RPMI8226 (cell line): ENCODE data around the gene WDR1.

Experiments
- DNase-seq: peaks from one replicate; pipeline ENCODE4 v3.0.0-alpha.2; 2015

WDR1 gene, protein sequence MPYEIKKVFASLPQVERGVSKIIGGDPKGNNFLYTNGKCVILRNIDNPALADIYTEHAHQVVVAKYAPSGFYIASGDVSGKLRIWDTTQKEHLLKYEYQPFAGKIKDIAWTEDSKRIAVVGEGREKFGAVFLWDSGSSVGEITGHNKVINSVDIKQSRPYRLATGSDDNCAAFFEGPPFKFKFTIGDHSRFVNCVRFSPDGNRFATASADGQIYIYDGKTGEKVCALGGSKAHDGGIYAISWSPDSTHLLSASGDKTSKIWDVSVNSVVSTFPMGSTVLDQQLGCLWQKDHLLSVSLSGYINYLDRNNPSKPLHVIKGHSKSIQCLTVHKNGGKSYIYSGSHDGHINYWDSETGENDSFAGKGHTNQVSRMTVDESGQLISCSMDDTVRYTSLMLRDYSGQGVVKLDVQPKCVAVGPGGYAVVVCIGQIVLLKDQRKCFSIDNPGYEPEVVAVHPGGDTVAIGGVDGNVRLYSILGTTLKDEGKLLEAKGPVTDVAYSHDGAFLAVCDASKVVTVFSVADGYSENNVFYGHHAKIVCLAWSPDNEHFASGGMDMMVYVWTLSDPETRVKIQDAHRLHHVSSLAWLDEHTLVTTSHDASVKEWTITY

DNA sequence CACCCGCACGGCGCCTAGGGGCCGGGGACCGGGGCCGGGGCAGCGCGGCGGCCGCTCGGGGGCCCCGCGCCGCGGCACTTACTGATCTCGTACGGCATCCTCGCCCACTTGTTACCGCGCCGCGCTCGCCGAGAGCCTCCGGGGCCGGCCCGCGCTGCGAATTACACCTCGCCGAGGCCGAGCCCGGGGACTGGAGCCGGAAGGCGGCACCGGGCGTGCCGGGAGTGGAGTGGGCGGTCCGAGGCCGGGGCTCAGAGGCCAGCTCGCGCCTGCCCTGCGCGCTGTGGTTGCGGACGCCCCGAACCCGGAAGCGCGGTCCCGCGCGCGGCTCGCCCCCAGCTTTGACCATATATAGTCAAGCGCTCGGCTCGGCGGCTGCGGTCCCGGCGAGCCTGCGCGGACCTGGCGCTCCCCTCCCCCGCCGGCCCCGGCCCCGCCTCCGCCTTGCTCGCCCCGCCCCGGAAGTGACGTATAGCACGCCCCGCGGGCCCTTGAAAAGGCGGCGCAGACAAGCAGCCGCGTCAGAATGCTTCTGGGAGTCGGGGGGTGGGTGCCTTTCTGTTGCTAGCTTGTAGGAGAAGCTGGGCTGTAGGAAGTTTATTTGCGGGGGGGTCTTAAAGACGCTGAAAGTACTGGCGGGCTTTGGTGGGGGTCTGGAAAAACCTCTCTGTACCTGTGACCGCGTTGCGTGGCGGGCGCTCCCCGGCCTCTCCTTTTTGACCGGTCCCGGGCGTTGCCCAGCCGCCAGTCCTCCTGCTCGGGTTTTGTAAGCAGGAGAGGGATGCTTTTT, at the start of gene WDR1:
Gene WDR1, minus strand, starts transcription at position 231 of the 790 bp plus-strand sequence. Its CDS starts 133 bp downstream, at position 98.
- DNase-seq: peak; percentile 92

DNA sequence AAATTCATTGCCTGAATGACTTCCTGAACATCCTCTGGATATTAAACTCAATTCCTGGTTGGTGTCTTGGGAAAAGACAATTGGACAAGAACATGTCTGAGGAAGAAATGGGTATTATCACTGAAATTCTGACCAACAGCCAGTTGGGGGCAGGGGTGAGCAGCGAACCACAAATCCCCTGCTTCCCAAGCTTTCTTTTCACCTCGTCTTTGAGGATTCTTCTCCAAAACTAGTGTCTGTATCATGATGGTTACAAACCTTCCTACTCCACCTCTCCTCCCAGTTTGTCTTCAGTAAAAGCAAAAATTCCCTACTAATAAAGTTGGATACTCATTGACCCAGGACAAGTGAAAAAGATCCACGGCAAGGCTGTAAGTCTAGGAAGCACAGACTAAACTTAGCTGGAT, 48.3 kb upstream of the WDR1 start:
- no peak for DNase-seq

DNA sequence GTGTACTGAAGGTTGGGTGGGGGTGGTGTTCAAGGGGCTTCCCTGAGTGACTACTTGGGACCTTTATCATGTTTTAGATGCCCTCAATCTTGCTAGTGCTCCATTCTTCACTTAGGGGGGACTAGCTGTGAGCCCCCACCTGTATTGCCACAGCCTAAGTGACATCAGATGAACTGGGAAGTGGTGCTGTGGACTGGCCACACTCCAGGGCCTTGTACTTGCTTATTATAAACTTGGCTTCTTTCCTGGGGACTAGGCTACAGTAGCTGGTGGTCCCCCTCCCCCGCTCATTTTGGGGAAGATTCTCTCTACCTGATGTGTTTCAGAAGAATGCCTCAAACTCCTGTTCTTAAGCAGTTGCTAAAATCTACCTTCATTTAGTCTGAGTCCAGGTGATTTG, 46.7 kb upstream of the WDR1 start:
- no peak for DNase-seq

DNA sequence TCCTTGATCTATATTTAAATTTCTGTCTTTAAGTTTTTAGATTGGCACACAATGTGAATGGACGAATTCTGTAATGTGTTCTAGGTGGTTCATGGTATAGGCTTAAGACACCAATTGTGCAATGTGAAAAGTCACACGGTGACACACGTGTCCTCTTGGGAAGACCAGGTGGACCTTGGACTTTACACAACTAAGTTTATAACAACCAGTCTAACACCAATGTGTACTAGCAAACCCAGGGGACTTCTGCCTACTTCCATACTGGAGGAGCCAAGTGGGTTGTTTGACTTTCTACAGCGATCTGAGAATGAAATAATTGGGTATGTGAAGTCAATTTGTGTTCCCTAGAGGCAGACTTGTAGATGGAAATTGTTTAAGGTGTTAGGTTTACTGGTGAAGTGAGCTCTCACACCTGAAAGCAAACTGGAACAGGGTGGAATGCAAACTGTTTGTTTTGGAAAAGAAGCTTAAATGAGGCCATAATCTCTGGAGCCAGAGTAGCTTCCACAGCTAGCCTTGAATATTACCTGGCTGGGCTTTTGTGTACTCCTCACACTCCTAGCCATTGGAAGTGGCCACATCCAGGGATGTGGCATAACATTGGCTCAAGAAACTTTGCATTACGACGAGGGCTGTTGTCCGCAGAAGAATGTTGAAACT, 45.9 kb upstream of the WDR1 start:
- DNase-seq: no peak

DNA sequence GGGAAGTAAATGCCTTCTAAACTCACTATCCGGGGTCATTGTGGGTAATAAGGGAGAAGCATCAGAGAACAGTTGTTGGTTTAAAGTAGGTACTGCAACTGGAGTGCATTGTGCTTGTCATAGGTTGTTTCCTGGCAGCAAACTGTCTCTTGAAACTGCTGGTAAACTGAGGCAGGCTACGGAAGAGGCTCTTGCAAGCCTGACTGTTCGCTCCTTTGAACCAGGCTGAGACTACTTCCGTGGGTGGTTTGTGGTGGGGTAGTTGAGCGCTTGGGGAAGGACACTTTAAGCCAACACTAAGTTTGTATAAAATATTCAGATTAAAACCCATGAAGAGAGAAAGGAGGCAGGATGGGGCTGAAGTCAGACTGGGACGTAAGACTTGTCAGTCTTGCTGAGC, 45.2 kb upstream of the WDR1 start:
- no peak for DNase-seq

DNA sequence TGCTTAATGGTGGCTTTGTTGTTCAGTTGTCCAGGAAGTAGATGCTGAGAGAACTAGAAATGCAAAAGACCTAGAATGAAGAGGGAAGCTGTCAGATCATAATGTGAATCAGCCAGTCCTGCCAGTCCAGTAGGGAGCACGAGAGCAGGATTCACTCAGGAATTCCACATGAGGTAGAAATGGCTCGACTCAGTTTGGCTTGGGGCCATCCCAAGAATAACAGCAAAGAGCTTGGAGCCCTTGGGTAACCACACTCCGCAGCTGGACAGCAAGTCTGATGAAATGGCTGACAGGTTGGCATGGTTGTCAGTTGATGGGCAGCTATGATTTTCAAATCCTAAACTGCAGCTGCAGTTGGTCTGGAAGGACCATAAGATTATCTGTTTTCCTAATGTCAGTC, 44.5 kb upstream of the WDR1 start:
- DNase-seq: no peak

DNA sequence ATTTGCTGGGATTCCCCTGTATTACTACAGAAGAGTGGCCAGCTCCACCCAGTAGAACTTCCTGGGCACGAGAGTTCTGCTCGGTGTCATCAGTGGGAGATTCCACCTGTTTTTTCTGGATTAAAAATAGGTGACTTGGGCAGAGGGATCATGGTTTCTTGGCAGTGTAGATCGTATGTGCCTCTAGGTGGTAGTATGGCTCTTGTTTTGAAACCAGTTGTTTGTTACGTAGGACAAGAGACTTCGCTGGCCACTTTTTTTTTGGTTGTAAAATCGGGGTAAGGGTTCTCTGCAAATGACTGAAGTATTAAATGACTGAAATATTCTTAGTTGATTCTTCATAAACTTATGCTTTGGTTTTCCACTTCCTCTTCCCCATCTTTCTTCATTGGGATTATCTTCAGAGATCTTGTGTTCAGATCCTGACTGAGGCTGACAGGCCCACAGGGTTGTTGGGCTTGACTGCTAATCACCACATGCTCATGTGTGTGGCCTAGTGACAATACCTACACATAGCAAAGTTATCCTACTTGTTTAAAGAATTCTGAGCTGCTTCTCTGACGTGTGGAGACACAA, 43.8 kb upstream of the WDR1 start:
- DNase-seq: no peak

DNA sequence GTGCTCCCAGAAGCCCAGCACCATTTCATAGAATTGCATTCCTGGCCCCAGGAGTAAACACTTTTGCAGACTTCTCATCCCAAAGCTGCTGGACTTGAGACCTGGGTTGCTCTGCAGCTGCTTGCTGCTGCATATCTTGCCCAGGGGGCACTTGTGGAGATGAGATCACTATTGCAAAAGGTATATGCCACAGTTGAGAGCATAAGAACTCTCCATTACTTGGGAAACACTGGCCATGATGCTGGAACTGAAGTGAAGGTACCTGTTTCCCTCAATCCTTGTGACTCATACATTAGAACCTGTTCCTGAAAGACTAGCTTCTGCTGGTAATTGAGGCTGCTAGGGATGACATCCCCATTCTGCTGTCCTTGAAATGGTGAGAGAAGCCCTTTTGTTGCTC, 43.1 kb upstream of the WDR1 start:
- DNase-seq: no peak

DNA sequence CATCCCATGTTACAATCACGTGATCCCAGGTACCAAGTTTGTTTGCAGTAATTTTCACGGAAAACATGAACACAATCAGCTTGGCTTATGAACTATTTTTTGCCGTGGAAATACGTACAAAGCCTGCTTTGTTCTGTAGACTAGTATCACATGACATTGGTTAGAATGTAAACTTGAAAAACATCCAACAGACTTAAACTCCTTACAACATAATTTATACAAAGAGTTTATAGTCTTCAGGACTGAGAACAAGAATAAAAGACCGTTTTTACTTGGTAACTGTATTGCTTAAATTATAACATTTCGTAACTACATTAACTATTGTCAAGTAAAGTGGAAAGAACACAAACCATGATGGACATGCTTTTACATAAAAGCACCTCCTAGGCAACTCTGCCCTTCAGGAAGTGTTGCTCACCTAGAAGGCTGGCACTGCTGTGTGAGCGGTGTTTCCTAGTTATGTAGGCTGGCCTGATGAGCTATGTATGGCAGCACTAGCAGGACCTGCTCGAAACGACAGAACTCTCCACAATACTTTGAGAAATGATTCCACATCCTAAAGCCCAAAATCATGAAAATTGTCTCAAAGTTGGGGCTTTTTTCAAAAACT, 41.8 kb upstream of the WDR1 start:
- DNase-seq: no peak

DNA sequence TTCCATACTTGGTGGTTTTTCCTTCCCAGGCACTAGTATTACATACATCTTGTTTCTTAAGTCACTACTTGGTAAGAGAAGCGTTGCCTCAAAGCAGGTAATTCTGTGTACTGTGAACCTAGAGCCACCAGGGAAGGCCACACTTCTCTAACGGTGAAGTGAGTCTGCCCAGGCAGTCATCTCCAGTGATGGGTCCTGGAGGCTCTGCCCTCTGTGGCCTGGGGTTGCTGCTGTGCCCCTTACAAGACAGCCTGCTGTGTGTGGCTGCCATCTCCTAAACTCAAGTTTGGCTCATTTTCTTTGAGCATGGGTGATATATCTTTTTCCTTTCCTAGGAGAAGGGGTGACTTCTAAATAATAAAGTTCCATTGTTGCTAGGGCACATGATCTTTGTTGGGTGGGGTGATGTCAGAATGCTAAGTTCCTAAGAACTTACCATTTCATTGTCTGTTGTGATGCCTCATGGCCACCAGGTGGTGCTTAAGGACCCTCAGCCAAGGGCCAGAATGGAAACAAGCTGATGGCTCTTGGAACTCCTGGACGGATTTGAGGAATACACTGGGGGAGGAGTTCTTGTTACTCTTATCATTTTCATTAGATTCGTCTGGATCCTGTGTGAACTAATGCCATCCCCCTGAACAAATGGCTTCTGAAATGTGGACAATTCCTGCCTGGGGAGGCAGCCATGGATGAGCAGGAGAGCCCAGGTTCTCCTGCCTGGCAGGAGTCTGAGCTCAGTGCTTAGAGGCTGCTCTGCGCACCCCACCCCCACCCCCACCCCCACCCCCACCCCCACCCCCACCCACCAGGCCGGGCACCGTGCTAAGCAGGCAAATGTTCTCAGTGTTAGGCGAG, 41.1 kb upstream of the WDR1 start:
- peak; percentile 42 for DNase-seq

DNA sequence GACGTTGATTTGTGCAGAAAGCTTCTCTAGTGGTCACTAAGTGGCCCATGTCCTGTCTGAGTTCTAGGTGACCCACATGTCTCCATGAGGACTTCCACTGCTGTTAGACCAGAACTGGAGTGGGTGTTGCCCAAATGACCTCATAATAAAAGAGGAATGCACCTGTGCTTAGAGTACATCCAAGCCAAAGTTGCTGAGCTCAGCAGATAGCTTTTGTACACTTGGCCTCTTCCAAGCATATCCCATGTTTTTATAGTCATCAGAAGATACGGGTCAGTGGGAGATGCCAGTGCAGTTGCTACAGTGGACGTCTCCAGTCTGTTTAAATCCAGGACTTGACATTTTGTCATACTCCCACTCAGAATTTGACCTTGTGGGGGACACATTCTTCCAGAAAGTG, 37.6 kb upstream of the WDR1 start:
- no peak for DNase-seq

DNA sequence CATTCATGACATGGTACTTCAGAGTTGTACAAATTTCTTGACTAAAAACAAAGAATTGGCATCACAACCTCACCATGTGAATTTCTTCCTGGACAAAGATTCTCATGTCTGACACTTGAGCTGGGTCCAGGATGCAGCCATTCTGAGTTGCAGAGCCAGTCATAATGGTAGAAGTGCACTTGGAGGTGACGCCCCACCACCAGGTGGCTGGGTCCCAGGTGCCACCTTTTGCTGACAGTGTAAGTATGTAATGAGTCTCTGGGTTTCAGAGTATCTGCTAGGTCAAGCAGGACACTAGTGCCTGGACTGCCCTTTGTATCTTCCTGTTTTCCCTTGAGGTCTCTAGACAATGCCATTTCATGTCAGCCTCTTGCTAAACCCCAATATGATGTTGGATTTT, 36.6 kb upstream of the WDR1 start:
- peak; percentile 75 for DNase-seq

DNA sequence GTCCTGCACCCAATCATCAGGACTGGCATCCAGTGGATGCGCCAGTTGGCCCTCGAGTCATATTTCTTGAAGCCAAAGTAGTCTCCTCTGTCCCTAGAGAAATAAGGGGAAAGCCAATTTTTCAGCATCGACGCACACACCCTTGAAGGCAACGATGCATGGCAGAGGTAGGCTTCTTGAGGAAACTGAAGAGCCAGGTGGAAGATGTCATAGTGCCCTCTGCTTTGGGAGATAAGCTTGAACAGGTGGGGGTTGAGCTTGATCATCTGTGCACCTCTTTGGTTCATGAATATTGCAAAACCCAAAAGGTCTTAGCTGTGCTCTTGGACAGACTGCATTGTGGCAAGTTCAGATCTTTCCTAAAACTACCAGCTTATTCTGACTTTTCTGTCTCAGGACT, 34.6 kb upstream of the WDR1 start:
- no peak for DNase-seq

DNA sequence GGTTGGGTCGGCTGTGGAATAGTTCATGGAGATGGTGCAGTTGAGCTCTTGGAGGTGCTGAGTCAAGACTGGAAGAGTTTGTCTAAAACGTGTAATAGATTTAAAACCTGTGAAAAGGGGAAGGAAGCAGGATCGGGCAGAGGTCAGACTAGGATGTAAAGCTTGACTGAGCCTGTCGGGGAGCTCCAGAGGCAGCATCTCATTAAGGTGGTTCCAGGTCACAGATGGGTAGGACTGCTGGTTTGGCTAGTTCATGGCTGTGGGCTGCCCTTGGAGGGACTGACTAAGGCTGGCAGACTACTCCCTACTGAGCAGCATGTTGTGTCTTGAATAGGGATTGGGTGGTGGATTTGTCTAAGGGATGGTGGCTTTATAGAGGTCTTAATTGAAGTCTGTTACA, 28.4 kb upstream of the WDR1 start:
- DNase-seq: no peak

DNA sequence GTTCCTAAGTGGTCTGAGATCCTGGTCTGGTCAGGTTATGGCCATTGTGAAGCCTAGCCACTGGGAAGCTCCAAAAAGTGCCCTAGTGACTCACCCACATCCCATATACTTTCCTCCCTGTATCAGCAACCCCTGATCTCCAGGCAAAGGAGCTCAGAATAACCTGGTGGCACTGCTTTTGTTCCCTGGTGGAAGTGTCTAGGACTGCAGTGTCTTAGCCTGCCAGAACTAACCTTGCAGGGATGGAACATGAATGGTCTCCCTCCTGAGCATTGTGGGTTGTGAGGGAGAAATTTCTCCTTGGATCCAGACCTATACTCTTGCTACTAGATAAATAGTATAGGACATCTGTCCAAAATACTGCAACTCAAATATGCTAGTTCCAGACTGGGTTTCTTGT, 27.9 kb upstream of the WDR1 start:
- DNase-seq: no peak

DNA sequence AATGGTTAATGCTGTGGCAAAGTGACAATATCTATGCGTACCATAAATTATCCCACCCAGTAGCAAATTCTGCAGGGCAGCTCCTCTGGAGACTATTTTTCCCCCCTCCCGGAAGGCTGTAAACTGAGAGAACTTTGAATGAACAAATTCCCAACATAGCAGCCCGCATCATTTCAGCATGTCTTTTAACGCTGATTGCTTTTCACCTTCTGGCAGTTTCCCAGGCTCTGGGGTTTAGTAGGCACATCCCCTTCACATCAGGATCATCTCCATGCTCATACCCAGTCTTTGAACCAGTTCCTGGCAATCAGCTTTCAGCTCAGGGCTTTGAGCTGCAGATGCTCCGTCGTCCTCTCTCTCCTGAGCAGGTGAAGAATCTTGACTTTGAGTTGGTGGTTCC, 26.6 kb upstream of the WDR1 start:
- no peak for DNase-seq

DNA sequence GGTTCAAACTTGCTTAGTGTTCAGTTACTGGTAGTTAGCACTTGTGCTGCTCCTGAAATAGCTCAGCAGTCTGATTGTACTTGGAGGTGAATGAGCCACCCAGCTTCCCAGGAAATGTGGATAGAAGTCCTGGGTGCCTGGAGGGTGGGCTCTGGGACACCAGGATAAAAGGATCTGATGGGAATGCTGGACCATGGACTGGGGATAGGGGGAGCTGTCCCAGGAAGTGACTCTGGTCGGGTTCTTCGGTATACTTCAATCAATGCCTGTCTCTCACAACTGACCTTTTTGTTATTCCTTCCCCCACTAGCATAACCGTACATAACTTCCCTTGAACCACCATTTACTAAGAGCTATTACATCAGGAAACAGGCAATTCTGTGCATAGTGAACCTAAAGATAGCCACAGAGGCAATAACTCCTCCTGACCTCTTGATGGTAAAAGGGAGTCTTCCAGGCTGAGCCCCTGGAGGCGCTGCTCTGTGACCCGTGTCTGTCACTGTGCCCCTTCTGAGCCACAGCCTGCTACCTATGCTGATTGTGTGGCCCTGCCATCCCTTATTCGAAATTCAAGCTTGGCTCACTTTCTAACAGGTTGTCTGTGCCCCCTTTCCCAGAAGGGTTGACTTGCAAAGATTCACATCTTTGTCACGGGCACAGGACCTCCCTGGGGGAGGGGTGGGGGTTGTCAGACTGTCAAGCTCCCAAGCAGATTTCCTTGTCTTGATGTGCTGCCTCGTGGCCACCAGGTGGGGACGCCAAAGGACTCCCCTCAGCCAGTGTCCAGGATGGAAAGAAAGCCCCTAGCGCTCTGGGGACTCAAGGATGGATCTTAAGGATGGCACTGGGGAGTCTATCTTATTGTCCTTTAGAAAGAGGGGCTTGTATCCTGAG, 24.5 kb upstream of the WDR1 start:
- DNase-seq: no peak

DNA sequence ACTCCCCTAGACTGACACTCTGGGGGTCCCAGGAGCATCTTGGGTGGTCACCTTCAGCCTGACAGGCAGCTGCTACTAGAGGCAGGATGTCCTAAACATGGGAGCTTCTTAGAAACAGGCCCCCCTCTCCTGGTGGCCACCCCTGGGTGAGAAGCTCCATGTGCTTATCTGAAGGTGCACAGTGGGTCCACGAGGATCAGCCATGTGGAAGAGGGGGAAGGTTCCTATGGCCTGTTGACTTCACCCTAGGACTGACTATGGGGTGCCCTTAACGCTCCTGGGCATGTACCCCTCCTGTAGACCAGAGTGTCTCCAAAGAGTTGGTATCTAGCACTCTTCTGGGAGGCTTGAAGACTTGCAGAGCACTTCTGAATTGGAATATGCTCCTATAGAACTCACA, 22.9 kb upstream of the WDR1 start:
- no peak for DNase-seq

DNA sequence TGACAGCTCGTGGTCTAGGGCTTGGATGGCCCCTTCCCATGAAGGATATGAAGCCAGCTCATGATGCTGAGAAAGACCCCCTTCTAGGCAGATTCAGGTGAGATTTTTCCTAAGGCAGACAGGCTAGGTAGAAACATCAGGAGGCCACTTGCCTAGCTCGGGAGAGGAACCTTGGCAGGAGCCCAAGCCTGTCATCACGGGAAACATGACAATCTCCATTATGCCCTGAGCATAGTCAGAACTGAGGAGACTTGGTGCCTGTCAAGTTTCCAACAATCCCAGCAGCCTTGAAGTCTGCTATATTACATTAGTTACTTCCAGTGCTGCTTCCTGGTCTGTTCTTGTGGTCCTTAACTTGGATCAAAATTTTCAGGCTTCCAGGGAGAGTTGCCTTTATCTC, 18.7 kb upstream of the WDR1 start:
- no peak for DNase-seq

DNA sequence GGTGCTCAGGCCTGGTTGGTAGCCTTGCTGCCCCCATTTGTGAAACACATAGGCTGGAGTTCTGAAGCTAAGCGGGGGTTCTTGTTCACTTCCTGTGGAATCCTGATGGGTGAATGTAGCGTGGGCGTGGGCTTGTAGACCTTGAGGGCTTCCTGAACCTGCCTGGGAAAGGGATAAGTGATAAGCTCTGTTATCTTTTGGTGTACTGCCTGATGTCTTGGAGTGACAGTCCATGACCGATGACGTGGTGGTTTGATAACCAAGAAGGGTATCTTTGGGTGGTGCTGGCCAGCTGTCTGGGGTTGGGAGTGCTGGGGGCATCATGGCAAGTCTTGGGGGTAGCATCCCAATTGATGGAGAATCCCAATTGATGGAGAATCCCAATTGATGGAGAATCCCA, 17.5 kb upstream of the WDR1 start:
- no peak for DNase-seq

DNA sequence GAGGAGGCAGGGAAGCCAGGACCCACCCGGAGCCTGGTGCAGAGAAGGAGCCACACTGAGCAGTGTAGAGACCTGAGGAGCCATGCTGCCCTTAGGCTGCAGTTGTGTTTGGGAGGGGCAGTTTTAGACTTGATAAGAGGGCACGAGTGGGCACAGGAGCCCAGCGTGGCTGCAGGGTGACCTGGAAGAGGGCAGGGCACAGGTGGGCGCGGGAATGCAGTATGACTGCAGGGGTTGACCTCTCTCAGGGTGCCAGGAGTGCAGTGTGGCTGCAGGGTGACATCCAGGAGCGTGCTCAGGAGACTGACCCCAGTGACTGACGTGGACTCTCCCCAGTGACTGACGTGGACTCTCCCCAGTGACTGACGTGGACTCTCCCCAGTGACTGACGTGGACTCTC, 14.6 kb upstream of the WDR1 start:
- no peak for DNase-seq
